ENCODE results near the gene GBA2.

GBA2 gene

GRCh38 chr9:35730486-35730854 is 18.6 kb downstream of the GBA2 start:
- no peak for DNase-seq
- no peak overlapping the region for H3K4me3 Mint-ChIP-seq
- TF ChIP-seq CTCF (IDR thresholded peaks at IDR 0.05) = no peak
- peaks cover 2% of the 10 kb centered on the region for H3K27me3 Mint-ChIP-seq (ENCODE audit: low read depth, poor library complexity)
- H3K4me1 Mint-ChIP-seq = peaks cover 10% of the 10 kb centered on the region
- H3K36me3 Mint-ChIP-seq (ENCODE audit: low read depth) = peaks cover 13% of the 10 kb centered on the region
- no peaks in the 10 kb centered on the region for H3K9me3 Mint-ChIP-seq
- peak overlapping the region; percentile 49 for H3K27ac Mint-ChIP-seq

- DNase-seq = no peak
- H3K27ac Mint-ChIP-seq = peak overlapping the region; percentile 49
Measured at GRCh38 chr9:35729700-35730485, 19.1 kb downstream of the GBA2 start.

GRCh38 chr9:35729101-35729500 is 19.9 kb downstream of the GBA2 start:
- Mint-ChIP-seq H3K36me3 (ENCODE audit: low read depth) (peaks cover 17% of the 10 kb centered on the region), H3K9me3 (no peaks in the 10 kb centered on the region), H3K4me1 (peaks cover 10% of the 10 kb centered on the region), H3K27me3 (ENCODE audit: low read depth, poor library complexity) (peaks cover 2% of the 10 kb centered on the region), H3K27ac (no peak overlapping the region), H3K4me3 (no peak overlapping the region)
- DNase-seq = no peak
- TF ChIP-seq CTCF (IDR thresholded peaks at IDR 0.05) = no peak

More at GRCh38 chr9:35729700-35730485, 19.1 kb downstream of the GBA2 start:
- no peaks in the 10 kb centered on the region for H3K9me3 Mint-ChIP-seq
- peaks cover 2% of the 10 kb centered on the region for H3K27me3 Mint-ChIP-seq (ENCODE audit: low read depth, poor library complexity)
- H3K4me1 Mint-ChIP-seq = peaks cover 10% of the 10 kb centered on the region
- TF ChIP-seq CTCF (IDR thresholded peaks at IDR 0.05) = peak; percentile 44
- H3K4me3 Mint-ChIP-seq = no peak overlapping the region
- H3K36me3 Mint-ChIP-seq (ENCODE audit: low read depth) = peaks cover 11% of the 10 kb centered on the region

- Mint-ChIP-seq H3K27me3 (ENCODE audit: low read depth, poor library complexity) (peaks cover 2% of the 10 kb centered on the region), H3K27ac (no peak overlapping the region), H3K4me3 (no peak overlapping the region), H3K4me1 (peaks cover 7% of the 10 kb centered on the region), H3K36me3 (ENCODE audit: low read depth) (peaks cover 21% of the 10 kb centered on the region), H3K9me3 (no peaks in the 10 kb centered on the region)
- TF ChIP-seq CTCF (IDR thresholded peaks at IDR 0.05) = no peak
- DNase-seq = peak; percentile 56
Measured at GRCh38 chr9:35728041-35728971, 20.7 kb downstream of the GBA2 start.

GRCh38 chr9:35727676-35728040 is 21.4 kb downstream of the GBA2 start:
- Mint-ChIP-seq H3K36me3 (ENCODE audit: low read depth) (peaks cover 26% of the 10 kb centered on the region), H3K27ac (no peak overlapping the region), H3K9me3 (no peaks in the 10 kb centered on the region), H3K27me3 (ENCODE audit: low read depth, poor library complexity) (no peaks in the 10 kb centered on the region), H3K4me1 (peaks cover under 1% of the 10 kb centered on the region), H3K4me3 (no peak overlapping the region)
- no peak for TF ChIP-seq CTCF (IDR thresholded peaks at IDR 0.05)
- no peak for DNase-seq

All from nephron progenitor cell (in vitro differentiated cells).